IPS DF 6.9 (cell line): ENCODE measurements around the gene PACS2.
A peak's percentile ranks its signal among the peaks of the same experiment; 100 is the strongest.
"Not testable (repeated sequence)": the region's sequence is repeated elsewhere in the genome, so short reads cannot be mapped to it uniquely, and the experiment has no call there.

ENCODE experiments used
- DNase-seq: peaks from one replicate; pipeline ENCODE4 v3.0.0-alpha.2; 2013; ENCODE audit warnings: low read depth, low spot score
- H3K27ac ChIP-seq: one replicate; pipeline ENCODE4 v1.5.1; 2013; ENCODE audit warnings: low read length, control low read depth
- H3K27me3 ChIP-seq: 2 replicates; pipeline ENCODE4 v1.6.1; 2013; ENCODE audit warnings: mild to moderate bottlenecking, low read length; ENCODE audit not compliant: control insufficient read depth, insufficient read depth
- H3K36me3 ChIP-seq: 2 replicates; pipeline ENCODE4 v1.6.1; 2013; ENCODE audit warnings: low read length; ENCODE audit not compliant: control insufficient read depth, insufficient read depth
- H3K4me1 ChIP-seq: 2 replicates; pipeline ENCODE4 v1.6.1; 2013; ENCODE audit warnings: low read length; ENCODE audit not compliant: control insufficient read depth, insufficient read depth
- H3K4me3 ChIP-seq: 2 replicates; pipeline ENCODE4 v1.5.1; 2013; ENCODE audit warnings: mild to moderate bottlenecking, low read length
- H3K9me3 ChIP-seq: 2 replicates; pipeline ENCODE4 v1.6.1; 2013; ENCODE audit warnings: low read length, inconsistent platforms; ENCODE audit not compliant: control insufficient read depth, insufficient read depth
- WGBS: extraction: QIAGEN DNeasy Blood & Tissue Kit; methylation state at CpG from one replicate; pipeline ENCODE4 v1.1.7; 2013; ENCODE audit warnings: mixed read lengths, missing lambda C conversion rate; ENCODE audit not compliant: insufficient read length, insufficient coverage; 5-methylcytosine and 5-hydroxymethylcytosine counted together

PACS2 gene

GRCh38 chr14:105277448-105277847 lies 37.1 kb upstream of the PACS2 start:
- H3K4me1 ChIP-seq, H3K4me3 ChIP-seq, H3K36me3 ChIP-seq, H3K27ac ChIP-seq, H3K27me3 ChIP-seq, H3K9me3 ChIP-seq, DNase-seq: not testable (repeated sequence)
- no CpG with 5 or more reads among the region's 4 CpGs for WGBS

GRCh38 chr14:105279642-105280361 lies 34.7 kb upstream of the PACS2 start:
- peaks cover 2% of the 10 kb centered on the region; the same call in 1 of the 2 replicates for H3K4me1 ChIP-seq
- no peak overlapping the region for H3K27ac ChIP-seq
- no peaks in the 10 kb centered on the region for H3K9me3 ChIP-seq
- no peaks in the 10 kb centered on the region for H3K27me3 ChIP-seq
- 0 out of 2 replicates have a peak, but pooled peaks cover 3% of the 10 kb centered on the region for H3K36me3 ChIP-seq
- H3K4me3 ChIP-seq: no peak overlapping the region
- WGBS: no CpG with 5 or more reads among the region's 18 CpGs
- DNase-seq: no peak

DNA sequence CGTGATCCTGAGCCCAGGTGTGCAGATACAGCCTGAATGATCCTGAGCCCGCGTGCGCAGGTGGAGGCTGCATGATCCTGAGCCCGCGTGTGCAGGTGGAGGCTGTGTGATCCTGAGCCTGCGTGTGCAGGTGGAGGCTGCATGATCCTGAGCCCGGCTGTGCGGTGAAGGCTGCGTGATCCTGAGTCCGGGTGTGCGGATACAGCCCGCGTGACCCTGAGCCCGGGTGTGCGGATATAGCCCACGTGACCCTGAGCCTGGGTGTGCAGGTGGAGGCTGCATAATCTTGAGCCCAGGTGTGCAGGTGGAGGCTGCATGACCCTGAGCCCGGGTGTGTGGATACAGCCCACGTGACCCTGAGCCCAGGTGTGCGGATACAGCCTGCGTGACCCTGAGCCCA lies 34.0 kb upstream of the PACS2 start:
- Histone ChIP-seq H3K4me3 (no peak overlapping the region), H3K36me3 (0 out of 2 replicates have a peak, but pooled peaks cover 3% of the 10 kb centered on the region), H3K27ac (no peak overlapping the region), H3K4me1 (peaks cover 2% of the 10 kb centered on the region; the same call in 1 of the 2 replicates), H3K9me3 (no peaks in the 10 kb centered on the region), H3K27me3 (no peaks in the 10 kb centered on the region)
- no peak for DNase-seq
- no CpG with 5 or more reads among the region's 21 CpGs for WGBS

DNA sequence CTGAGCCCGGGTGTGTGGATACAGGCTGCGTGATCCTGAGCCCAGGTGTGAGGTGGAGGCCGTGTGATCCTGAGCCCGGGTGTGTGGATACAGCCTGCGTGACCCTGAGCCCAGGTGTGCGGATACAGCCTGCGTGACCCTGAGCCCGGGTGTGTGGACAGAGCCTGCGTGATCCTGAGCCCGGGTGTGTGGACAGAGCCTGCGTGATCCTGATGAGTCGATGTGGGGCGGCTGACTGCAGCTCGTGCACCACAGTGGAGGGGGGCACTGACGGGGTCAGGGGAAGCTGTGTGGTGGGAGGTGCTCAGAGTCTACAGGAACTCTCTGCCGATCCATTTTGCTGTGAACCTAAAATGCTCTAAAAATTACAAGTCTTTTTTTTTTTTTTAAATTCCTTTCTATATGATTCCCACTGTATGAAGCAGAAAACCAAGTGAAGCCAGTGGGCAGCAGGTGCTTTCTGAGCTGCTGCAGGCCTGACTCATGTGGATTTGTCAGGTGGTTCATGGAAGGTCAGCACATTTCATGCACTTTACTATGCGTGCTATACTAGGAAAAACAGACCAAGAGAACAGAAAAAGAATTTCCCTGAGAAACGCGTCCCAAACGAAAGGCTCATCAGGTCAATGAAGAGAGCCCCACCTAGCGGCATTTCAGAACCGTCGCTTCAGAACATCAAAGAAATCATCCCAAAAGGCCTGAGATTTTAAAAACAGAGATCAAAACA lies 33.0 kb upstream of the PACS2 start:
- H3K4me1 ChIP-seq: peaks cover 2% of the 10 kb centered on the region; the same call in 1 of the 2 replicates
- WGBS: no CpG with 5 or more reads among the region's 23 CpGs
- no peaks in the 10 kb centered on the region for H3K27me3 ChIP-seq
- H3K4me3 ChIP-seq: no peak overlapping the region
- DNase-seq: peak; percentile 50
- H3K9me3 ChIP-seq: no peaks in the 10 kb centered on the region
- H3K36me3 ChIP-seq: 0 out of 2 replicates have a peak, but pooled peaks cover 3% of the 10 kb centered on the region
- no peak overlapping the region for H3K27ac ChIP-seq

DNA sequence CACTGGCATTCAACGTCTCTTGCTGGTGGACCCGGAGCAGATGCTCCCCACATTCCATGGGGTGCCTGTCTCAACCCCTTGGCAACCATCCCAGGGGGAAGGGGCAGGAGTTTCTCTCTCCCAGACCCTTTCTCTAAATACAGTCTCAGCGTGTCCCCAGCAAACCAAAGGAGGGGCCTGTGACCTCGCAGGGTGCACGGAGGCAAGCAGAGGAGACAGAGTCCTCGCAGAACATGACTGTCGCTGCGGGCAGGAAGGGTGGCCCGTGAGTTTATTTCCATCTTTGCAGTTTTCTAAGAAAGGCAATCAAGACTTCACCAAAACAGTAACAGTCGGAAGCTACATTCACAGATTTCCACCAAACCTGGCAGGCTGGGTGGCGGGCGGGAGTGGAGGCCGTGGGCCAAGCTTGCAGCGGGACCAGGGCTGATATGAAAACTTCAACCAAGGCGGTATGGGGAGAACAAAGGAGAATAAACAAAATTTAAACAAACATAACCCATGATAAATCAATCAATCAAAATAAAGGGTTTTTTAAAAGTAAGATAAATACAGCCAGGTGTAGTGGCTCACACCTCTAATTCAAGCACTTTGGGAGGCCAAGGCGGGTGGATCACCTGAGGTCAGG lies 32.3 kb upstream of the PACS2 start:
- no peak for DNase-seq
- WGBS: no CpG with 5 or more reads among the region's 16 CpGs

DNA sequence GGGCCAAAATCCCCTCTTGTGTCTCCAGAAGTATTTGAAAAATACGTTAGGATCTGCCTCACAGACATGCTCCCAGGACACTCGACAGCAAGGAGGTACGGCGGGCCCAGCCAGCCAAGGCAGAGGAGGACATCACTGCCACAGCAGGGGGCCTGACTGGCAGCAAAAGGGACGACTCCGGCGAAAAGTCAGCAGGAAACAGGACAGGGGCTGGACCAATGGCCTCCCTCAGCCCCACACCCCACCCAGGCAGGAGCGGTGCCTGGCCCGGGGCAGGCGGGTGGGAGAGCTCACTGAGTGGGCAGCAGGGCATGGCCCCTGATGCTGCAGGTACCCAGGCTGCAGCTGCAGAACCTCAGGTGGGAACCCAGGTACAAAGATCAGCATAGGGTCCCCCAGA lies 31.5 kb upstream of the PACS2 start:
- Histone ChIP-seq H3K4me1 (peaks cover 2% of the 10 kb centered on the region; the same call in 1 of the 2 replicates), H3K27me3 (no peaks in the 10 kb centered on the region), H3K27ac (no peak overlapping the region), H3K4me3 (no peak overlapping the region), H3K9me3 (no peaks in the 10 kb centered on the region), H3K36me3 (0 out of 2 replicates have a peak, but pooled peaks cover 3% of the 10 kb centered on the region)
- WGBS: no CpG with 5 or more reads among the region's 10 CpGs
- DNase-seq: no peak

More for the DNA sequence above, 32.3 kb upstream of the PACS2 start:
- no peak overlapping the region for H3K4me3 ChIP-seq
- peaks cover 2% of the 10 kb centered on the region; the same call in 1 of the 2 replicates for H3K4me1 ChIP-seq
- H3K9me3 ChIP-seq: no peaks in the 10 kb centered on the region
- no peaks in the 10 kb centered on the region for H3K27me3 ChIP-seq
- 0 out of 2 replicates have a peak, but pooled peaks cover 3% of the 10 kb centered on the region for H3K36me3 ChIP-seq
- no peak overlapping the region for H3K27ac ChIP-seq

DNA sequence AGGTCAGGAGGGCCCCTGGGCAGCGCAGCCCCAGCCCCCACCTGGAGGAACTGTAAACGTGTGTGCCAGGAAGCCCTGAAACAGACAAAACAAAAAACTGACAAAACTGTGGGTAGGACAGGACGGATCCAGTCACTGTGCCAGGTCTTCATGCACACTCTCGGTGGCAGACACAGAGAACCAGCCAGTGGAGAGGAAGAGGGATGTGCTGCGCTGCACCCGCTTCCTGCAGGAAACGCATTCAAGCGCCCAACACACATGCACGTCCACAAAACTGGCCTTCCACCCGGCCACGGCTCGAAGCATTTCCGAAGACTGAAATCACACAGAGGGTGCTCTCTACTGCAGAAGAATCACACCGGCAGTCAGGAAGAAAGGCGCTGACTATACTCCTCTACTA lies 30.6 kb upstream of the PACS2 start:
- Histone ChIP-seq H3K36me3 (0 out of 2 replicates have a peak, but pooled peaks cover 3% of the 10 kb centered on the region), H3K4me3 (no peak overlapping the region), H3K9me3 (no peaks in the 10 kb centered on the region), H3K27me3 (no peaks in the 10 kb centered on the region), H3K27ac (no peak overlapping the region), H3K4me1 (peaks cover 2% of the 10 kb centered on the region; the same call in 1 of the 2 replicates)
- no CpG with 5 or more reads among the region's 15 CpGs for WGBS
- no peak for DNase-seq

DNA sequence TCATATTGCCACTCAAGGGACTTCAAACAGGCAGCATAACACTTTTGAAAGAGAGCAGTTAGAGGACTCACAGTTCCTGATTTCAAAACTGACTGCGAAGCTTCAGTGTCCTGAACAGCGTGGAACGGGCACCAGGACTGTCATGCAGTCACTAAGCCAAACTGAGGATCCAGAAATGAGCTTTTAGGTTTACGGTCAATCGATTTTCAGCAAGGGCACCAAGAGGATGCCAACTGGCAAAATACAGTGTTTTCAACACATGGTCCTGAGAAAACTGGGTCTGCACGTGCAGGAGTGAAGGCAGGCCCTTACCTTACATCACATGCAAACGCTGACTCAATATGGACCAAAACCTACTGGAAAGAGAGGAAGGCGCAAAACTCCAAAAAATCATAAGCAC lies 29.4 kb upstream of the PACS2 start:
- WGBS: no CpG with 5 or more reads among the region's 8 CpGs
- no peak overlapping the region for H3K27ac ChIP-seq
- no peak for DNase-seq
- no peak overlapping the region for H3K4me3 ChIP-seq
- H3K9me3 ChIP-seq: no peaks in the 10 kb centered on the region
- no peaks in the 10 kb centered on the region for H3K27me3 ChIP-seq
- peaks cover 2% of the 10 kb centered on the region; the same call in 1 of the 2 replicates for H3K4me1 ChIP-seq
- H3K36me3 ChIP-seq: 0 out of 2 replicates have a peak, but pooled peaks cover 3% of the 10 kb centered on the region

- no peak for DNase-seq
- H3K9me3 ChIP-seq: no peaks in the 10 kb centered on the region
- H3K4me3 ChIP-seq: no peak overlapping the region
- no peaks in the 10 kb centered on the region for H3K27me3 ChIP-seq
- no peak overlapping the region for H3K27ac ChIP-seq
- no CpG with 5 or more reads among the region's 9 CpGs for WGBS
- H3K36me3 ChIP-seq: no peaks in the 10 kb centered on the region
- H3K4me1 ChIP-seq: peaks cover 2% of the 10 kb centered on the region; the same call in 1 of the 2 replicates
These were observed 27.8 kb upstream of the PACS2 start for GRCh38 chr14:105286759-105287144.
